Fibroblast of gingiva (primary cell): ENCODE data around the gene RPH3AL.
"Not testable (repeated sequence)": the region's sequence is repeated elsewhere in the genome, so short reads cannot be mapped to it uniquely, and the experiment has no call there.

Experiments used
- DNase-seq: peaks from one replicate; pipeline ENCODE4 v3.0.0-alpha.2; 2011; ENCODE audit warnings: low read depth

The RPH3AL gene

DNA sequence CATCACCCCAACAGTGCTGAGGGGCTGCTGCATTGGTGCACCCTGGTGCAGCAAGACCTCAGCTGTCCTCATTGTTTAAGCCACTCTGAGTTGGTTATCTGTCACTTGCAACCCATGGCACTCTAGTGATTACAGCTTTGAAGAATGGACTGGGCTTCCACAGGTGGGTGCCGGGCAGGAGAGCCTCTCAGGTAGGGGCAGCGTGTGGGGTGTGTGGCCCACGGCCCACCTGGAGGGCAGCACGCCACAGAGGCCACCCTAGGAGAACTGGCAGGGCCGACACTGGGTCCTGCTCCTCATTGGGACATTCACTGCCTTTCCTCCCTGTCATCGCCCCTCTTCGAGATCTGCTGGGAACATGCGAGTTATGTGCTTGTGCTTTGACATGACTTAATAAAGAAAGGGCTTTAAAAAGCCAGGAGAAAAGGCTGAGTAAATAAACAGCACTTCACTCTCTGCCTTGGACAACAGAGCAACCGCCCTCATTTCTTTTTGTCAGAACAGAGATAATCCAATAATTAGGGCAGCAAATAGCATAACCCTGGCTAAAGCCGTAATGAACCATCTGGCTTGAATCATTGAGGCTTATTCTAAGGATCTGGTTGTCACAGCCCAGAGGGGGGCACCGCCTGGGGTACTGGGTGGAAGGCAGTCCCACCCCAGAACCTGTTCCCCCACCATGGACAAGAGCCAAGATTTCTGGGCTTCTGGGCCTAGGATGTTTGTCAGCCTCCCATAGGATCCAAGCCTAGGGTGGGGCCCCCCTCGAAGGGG, 174.1 kb downstream of the RPH3AL start:
- no peak for DNase-seq

DNA sequence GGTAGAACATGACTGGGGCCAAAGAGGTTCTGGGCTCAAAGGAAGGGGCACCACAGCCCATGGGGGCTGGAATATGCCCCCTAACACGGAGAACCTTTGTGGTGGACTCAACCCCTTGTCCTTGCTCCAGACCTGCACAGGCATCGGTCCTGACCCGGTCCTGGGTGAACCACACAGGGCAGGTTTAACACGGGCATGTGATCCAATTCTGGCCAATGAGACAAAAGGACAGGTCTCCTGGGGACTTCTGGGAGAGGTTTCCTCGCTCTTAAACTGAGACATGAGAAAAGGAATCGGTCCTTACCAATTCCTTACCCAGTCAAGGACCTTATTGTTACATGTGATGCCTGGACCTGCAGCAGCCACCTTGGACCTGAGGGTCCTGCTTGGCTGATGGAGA, 174.8 kb downstream of the RPH3AL start:
- DNase-seq = no peak

DNA sequence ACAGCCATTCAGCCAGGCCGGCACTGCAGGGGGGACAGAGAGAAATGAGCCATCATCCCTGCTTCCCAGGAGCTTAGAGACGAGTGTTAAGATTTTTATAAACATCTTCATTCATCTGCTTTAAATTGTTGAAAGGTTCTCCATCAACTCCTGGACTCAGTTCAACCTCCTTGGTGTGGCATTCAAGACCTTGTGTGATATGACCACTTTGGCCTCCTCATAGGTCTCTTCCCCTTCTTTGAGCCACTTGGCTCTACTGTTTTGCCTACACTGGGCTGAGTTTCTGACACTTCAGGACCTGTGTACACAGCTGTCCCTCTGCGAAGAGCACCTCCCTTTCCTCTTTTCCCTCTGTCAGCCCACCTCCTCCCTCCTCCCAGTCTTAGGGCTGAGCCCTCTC, 175.5 kb downstream of the RPH3AL start:
- no peak for DNase-seq

DNA sequence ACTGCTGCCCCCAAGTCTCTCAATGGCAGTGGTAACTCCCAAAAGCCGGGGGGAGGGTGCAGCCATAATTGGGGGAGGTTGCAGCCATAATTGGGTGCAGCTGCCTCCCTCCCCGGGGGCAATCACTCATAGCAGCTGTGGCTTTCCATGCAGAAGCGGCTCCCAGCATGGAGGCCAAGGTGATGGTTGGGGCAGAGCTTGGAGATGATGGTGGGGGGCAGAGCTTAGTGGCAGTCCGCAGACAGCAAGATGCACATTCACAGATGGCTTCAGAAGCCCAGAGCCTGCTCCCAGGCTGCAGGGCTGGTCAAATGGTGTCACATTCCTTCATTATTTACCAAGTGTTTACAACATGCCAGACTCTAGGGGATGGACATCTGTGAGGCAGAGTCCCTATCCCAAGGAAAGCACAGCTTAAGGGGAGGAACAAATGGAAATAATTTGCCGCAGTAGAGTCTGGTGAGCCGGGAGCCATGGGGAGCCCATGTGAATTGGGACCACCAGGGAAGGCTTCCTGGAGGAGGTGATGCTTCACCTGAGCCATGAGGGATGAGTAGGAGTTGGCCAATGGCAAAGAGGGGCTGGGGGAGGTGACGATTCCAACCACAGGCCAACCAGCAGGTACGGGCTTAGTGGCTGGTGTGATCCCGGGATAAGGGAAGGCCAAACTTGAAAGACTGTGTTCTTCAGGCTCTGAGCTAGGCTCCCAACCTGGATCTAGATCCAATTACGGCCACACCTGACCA, 179.3 kb downstream of the RPH3AL start:
- no peak for DNase-seq

DNA sequence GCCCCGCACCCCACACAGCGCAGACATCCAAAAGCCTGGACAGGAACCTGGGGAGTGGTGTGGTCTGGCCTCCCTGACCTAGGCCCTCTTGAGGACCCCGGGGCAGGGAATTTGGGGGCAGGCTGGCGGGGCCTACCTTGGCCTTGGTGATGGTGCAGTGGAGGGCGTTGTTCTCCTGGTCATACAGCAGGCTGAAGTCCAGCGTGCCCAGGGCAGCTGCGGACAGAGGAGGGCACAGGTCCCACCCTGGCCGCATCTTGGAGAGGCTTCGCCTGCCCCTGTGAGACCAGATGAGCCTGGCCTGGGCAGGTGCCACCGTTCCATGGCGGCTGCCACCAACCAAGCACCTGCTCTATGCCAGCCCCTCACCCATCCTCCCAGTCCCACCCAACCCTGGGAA, 180.2 kb downstream of the RPH3AL start:
- no peak for DNase-seq

DNA sequence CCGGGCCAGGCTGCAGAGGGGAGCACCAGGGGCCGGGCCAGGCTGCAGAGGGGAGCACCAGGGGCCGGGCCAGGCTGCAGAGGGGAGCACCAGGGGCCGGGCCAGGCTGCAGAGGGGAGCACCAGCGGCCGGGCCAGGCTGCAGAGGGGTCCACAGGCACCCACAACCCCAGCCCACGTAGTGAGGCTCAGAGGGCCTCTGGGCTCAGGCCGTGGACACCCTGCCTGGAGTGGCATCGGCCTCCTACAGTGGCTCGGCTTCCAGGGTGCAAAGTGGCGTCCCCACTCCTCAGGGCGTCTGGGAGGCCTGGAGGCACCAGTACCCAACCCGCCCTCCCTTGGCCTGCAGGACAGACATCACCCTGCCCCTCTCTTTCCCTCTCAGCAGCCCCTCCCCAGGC, 180.7 kb downstream of the RPH3AL start:
- DNase-seq = no peak

DNA sequence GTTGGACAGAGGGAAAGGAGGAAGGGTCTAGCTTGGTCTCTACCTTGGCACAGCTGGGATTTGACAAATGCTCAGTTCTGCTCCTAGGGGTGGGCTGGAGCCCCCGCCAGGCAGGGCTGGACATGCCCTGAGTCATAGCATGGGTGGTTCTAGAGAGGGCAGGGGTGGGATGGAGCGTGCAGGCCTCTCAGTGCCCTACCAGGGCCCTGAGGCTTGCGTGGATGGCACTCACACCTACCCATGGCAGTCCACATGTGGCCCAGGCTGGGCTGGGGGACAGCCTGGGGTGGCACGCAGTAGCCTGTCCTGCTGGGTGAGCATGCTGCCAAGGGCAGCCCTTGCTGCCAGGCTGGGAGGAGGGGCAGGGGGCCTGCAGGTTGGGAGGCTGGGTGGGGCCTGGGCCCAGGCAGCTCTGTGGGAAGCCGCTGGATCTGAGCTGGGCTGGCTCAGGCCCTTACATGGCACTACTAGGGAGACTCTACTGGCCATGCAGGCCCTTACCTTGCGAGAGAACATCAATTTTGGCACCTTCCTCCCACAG, 182.4 kb downstream of the RPH3AL start:
- no peak for DNase-seq

DNA sequence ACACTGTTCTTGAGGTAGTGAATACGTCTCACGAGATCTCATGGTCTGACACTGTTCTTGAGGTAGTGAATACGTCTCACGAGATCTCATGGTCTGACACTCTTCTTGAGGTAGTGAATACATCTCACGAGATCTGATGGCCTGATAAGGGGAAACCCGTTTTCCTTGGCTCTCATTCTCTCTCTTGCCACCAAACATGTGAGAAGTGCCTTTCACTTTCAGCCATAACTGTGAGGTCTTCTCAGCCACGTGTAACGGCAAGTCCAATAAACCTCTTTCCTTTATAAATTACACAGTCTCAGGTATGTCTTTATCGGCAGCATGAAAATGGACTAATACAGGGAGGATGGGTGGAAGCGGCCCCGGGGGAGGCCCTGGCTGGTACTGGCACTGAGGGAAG, 184.0 kb downstream of the RPH3AL start:
- DNase-seq = not testable (repeated sequence)

DNA sequence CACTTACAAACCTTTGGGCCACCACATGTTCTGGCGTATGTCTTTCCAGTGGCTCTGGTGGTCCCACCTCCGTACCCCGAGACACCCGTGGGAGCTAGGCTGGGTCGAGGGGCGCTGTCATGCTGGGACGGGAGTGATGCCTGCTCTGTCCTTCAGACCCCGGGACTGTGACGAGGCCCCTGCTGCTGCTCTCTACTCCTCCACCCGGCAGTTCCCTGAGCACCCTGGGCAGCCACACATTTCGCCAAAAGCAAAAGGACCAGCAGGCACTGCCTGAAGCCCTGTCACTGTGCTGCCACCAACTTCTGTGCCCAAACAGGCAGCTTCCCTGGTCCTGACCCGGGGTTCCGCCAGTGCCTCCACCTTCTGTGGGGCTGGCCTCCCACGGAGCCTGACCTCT, 186.7 kb downstream of the RPH3AL start:
- DNase-seq = no peak

DNA sequence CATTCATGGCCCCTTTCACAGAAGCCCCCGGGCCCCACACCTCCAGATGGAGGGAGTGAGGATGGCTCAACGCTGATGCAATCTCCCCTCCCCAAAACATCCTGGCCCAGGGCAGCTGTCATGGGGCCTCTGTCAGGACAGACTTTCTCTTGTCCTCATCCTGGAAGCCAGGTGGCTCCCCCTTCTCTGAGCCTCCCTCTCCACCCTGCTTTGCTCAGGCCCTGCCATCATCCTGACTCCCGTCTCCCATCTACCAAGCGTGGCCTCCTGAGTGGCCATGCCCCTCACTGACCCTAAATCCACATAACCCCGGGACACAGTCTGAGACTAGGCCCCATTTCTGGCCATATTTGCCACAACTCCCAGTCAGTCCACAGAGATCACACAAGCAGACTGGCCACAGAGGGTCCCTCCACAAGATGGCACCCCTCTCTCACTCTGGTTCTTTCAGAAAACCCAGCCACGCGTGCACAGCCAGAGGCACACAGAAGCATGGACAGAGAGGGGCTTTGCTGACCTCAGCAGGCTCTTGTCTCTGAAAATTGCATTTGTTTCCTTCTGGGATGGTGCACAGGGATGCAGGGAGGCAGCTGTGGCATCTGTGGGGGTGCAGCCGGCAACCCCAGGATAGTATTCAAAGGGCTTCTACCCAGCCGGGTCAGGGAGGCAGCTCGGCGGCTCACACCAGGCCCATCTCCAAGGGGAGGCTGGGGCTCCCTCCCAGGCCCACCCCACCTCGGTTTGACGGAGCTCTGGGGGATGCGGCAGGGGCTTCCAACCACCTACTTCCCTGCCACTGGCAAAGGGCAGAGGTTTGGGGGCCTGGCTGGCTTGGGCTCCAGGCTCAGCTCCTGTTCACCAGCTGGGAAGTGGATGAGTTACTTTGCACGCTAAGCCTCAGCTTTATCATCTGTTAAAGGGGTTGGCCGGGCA, 188.0 kb downstream of the RPH3AL start:
- no peak for DNase-seq

DNA sequence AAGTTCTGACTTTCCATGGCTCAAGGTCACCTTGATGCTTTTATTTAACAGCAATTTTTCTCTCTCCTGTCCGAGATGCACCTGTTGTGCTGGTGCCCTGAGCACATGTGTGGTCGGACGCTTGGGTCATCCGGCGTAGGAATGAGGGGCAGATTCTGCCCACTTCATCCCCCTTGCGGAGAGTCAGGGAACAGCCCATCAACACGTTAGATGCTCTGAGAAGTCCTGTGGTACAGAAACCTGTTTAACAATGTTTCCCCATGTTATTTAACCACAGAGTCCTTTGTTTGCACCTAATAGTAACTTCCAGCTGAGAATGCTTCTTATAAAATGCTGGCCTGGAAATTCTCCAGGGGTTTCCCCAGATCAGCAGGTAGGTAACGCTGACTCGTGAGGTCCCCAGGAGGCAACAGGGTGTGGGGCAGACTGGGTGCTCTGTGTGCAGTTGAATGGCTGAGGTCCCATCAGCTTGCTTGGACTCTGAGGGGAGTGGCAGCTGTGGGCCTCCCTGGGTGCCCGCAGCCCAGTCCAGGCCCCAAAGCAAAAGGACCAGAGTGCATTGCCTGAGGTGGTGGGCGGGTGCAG, 189.0 kb downstream of the RPH3AL start:
- DNase-seq = no peak

DNA sequence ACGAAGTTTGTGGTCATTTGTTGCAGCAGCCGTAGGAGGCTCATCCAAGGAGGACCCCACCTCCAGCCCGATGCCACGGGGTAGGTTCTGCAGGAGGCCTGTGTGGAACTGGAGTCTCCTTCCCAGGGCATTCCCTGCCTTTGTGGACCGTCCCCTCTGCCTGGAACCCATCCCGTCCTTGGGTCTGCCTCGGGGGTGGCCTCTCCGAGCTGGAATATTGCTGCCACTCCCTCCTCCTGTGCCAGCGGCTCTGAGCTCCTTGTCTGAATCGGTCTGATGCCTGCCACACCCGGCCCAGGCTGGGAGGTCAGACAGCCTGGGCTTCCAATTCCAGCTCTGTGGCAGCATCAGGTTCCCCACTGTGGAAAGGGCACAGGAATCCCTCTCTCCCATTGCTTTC, 189.9 kb downstream of the RPH3AL start:
- no peak for DNase-seq
